A549 (cell line): Measurements from ENCODE around the gene MAP3K7. TPM values are rescaled to one million over a fixed set of nuclear protein-coding genes. Genes with fewer than 3 reads are reported as not detected.

Experiments
- ATAC-seq, 2 experiments: fragments of 200-7000 bp in 1 of 2; fragments of >200 bp in 1 of 2; cut with Nextera tagmentation in 1 of 2; cut with Tn5 transposase in 1 of 2; 3 replicates each; pipeline versions ENCODE4 v1.8.0 to v1.9.1; 2018 to 2020; ENCODE audit warnings: mild to moderate bottlenecking in 1 of 2, moderate library complexity in 1 of 2
- CTCF ChIA-PET: fragments of 300-600 bp; sonication (Branson Sonifier 250); formaldehyde crosslinking; extraction: SDS; loops from one replicate; lab custom pipeline; 2021; ENCODE audit warnings: antibody characterized with exemption, inconsistent platforms; lab: Yijun Ruan, JAX
- POLR2A ChIA-PET: fragments of 350-600 bp; formaldehyde crosslinking; extraction: SDS; loops from one replicate; lab custom pipeline; 2021; ENCODE audit warnings: antibody characterized with exemption, inconsistent platforms; lab: Yijun Ruan, JAX
- DNase-seq, 2 experiments: peaks; one replicate each; pipeline versions ENCODE4 v3.0.0 to v3.0.0-alpha.2; 2011 to 2016; ENCODE audit warnings: low read depth in 1 of 2, low spot score in 1 of 2
- FAIRE-seq: peaks from 2 replicates; lab custom pipeline; 2011; peaks lifted over from hg19 to GRCh38; lab: Jason Lieb, UNC
- H3K27ac ChIP-seq, 2 experiments: fragments of >200 bp; sonication (Bioruptor Twin); formaldehyde crosslinking; 3 replicates each; pipeline ENCODE4 v1.5.1; 2016 to 2017
- H3K4me1 ChIP-seq: fragments of >200 bp; sonication (Bioruptor Twin); formaldehyde crosslinking; 3 replicates; pipeline ENCODE4 v1.6.1; 2016
- H3K4me2 ChIP-seq: fragments of >200 bp; sonication (Bioruptor Twin); formaldehyde crosslinking; 3 replicates; pipeline ENCODE4 v1.6.1; 2016
- H3K4me3 ChIP-seq: fragments of >200 bp; sonication (Bioruptor Twin); formaldehyde crosslinking; 3 replicates; pipeline ENCODE4 v1.5.1; 2016
- H3K9me3 ChIP-seq: fragments of >200 bp; sonication (Bioruptor Twin); formaldehyde crosslinking; 3 replicates; pipeline ENCODE4 v1.6.1; 2016
- CBX8 ChIP-seq: fragments of 200-600 bp; sonication (generic); IDR thresholded peaks from 2 replicates; pipeline ENCODE4 v1.6.1; 2016
- CEBPB ChIP-seq, 2 experiments: fragments of >200 bp in 1 of 2; sonication (Bioruptor Twin) in 1 of 2; formaldehyde crosslinking in 1 of 2; IDR thresholded peaks; 2 replicates each; pipeline ENCODE4 v1.6.1; 2012 to 2016
- EHMT2 ChIP-seq: fragments of 200-600 bp; sonication (generic); IDR thresholded peaks from 2 replicates; pipeline ENCODE4 v1.6.1; 2016; ENCODE audit warnings: antibody characterized with exemption, low read depth, mild to moderate bottlenecking, moderate library complexity
- FOSB ChIP-seq: fragments of 250-450 bp; sonication (Bioruptor Pico); IDR thresholded peaks from 2 replicates; pipeline ENCODE4 v1.5.0; 2020; ENCODE audit warnings: mild to moderate bottlenecking, moderate library complexity
- FOXS1 ChIP-seq: fragments of 250-450 bp; sonication (Bioruptor Pico); IDR thresholded peaks from 2 replicates; pipeline ENCODE4 v1.5.0; 2020; ENCODE audit warnings: mild to moderate bottlenecking, moderate library complexity
- HOXA7 ChIP-seq: fragments of 250-450 bp; sonication (Bioruptor Pico); IDR thresholded peaks from 2 replicates; pipeline ENCODE4 v1.5.0; 2020; ENCODE audit warnings: mild to moderate bottlenecking, moderate library complexity
- HOXB13 ChIP-seq: fragments of 250-450 bp; sonication (Bioruptor Pico); IDR thresholded peaks from 2 replicates; pipeline ENCODE4 v1.5.0; 2020; ENCODE audit warnings: low read depth, mild to moderate bottlenecking, moderate library complexity
- JUN ChIP-seq, 2 experiments: fragments of >200 bp; sonication (Bioruptor Twin); formaldehyde crosslinking; IDR thresholded peaks; 2 replicates in 1 of 2; 3 replicates in 1 of 2; pipeline ENCODE4 v1.6.1; 2016 to 2017
- JUNB ChIP-seq: fragments of >200 bp; sonication (Bioruptor Twin); formaldehyde crosslinking; IDR thresholded peaks from 2 replicates; pipeline ENCODE4 v1.6.1; 2016
- MAFK ChIP-seq: fragments of 450-650 bp; IDR thresholded peaks from 2 replicates; pipeline ENCODE4 v1.6.1; 2014; ENCODE audit not compliant: partially characterized antibody
- MAZ ChIP-seq: fragments of 150-350 bp; IDR thresholded peaks from 2 replicates; pipeline ENCODE4 v1.6.1; 2014; ENCODE audit warnings: antibody characterized with exemption, low read depth, low read length, borderline replicate concordance
- MYC ChIP-seq: IDR thresholded peaks from 2 replicates; pipeline ENCODE4 v1.6.1; 2012; ENCODE audit warnings: mild to moderate bottlenecking, inconsistent platforms, low read length, improper control_type of control experiment, borderline replicate concordance
- RAD21 ChIP-seq, 2 experiments: fragments of >200 bp in 1 of 2; sonication (Bioruptor Twin) in 1 of 2; formaldehyde crosslinking in 1 of 2; IDR thresholded peaks in 1 of 2; conservative IDR thresholded peaks in 1 of 2; 2 replicates in 1 of 2; 3 replicates in 1 of 2; pipeline ENCODE4 v1.6.1; 2012 to 2018; ENCODE audit warnings: inconsistent platforms in 1 of 2
- RARB ChIP-seq: fragments of 250-450 bp; sonication (Bioruptor Pico); IDR thresholded peaks from 2 replicates; pipeline ENCODE4 v1.8.0; 2021; ENCODE audit warnings: mild to moderate bottlenecking, moderate library complexity
- RNF2 ChIP-seq: fragments of 200-600 bp; sonication (generic); IDR thresholded peaks from 2 replicates; pipeline ENCODE4 v1.6.1; 2016; ENCODE audit warnings: low read depth, mild to moderate bottlenecking, antibody characterized with exemption, moderate library complexity, borderline replicate concordance
- SMC3 ChIP-seq: fragments of >200 bp; sonication (Bioruptor Twin); formaldehyde crosslinking; IDR thresholded peaks from 3 replicates; pipeline ENCODE4 v1.6.1; 2018; ENCODE audit warnings: inconsistent platforms
- ZNF302 ChIP-seq: fragments of 250-450 bp; sonication (Bioruptor Pico); IDR thresholded peaks from 2 replicates; pipeline ENCODE4 v1.9.0; 2021; ENCODE audit warnings: inconsistent platforms, mild to moderate bottlenecking, moderate library complexity
- WGBS: methylation state at CpG from one replicate; pipeline ENCODE4 v1.1.6; 2017; ENCODE audit errors: missing lambda C conversion rate; 5-methylcytosine and 5-hydroxymethylcytosine counted together
- polyA plus RNA-seq, 4 experiments: library from polyadenylated mRNA; depleted of rRNA in 3 of 4; stranded (reverse); fragments of >200 nt; fragmentation: RNase III in 1 of 4; extraction: RNeasy Plus Mini Kit Qiagen cat#74134 plus additional on column Dnase treatment in 1 of 4; gene quantifications; 2 replicates in 3 of 4; 3 replicates in 1 of 4; pipeline ENCODE4 v1.2.3, GENCODE V29; 2011 to 2017
- TF ChIP-seq, protein P1 (sequence below): fragments of 450-650 bp; IDR thresholded peaks from 2 replicates; pipeline ENCODE4 v1.6.1; 2014; ENCODE audit warnings: antibody characterized with exemption
- TF ChIP-seq, protein P2 (sequence below): fragments of 150-350 bp; IDR thresholded peaks from 2 replicates; pipeline ENCODE4 v1.6.1; 2014; ENCODE audit warnings: low read depth, mild to moderate bottlenecking, low read length
- TF ChIP-seq, protein P3 (sequence below): fragments of 250-450 bp; sonication (Bioruptor Pico); IDR thresholded peaks from 2 replicates; pipeline ENCODE4 v1.5.0; 2020; ENCODE audit warnings: low read depth, mild to moderate bottlenecking, moderate library complexity
- TF ChIP-seq, protein P4 (sequence below): IDR thresholded peaks from 2 replicates; pipeline ENCODE4 v1.6.1; 2012; ENCODE audit warnings: low read depth, borderline replicate concordance

Gene MAP3K7
- polyA plus RNA-seq, 2 of the 4 experiments (the other 2 are of a cell fraction): 13.7 to 32.0 TPM

DNA sequence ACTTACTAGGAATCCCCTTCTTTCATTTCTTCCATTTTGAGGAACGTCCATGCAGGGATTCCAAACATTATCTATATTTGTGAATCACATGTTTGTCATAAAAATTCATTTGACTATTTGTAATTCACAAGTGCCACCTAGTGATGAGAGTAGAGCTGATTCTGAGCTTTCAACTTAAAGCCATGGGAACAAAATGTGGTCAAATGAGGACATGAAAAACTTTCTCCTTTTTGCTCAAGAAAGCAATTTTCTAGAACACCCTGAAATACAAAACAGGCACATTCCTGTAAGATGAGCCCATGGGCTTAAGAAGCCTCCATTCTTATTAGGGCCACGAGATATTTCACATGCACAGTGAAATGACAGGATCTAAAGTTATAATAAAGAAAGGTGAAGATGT is 12.3 kb downstream of the MAP3K7 start:
- no peak overlapping the region for H3K27ac ChIP-seq
- no peaks in the 10 kb centered on the region for H3K4me1 ChIP-seq
- ATAC-seq: no peak
- H3K4me2 ChIP-seq: no peak overlapping the region
- POLR2A ChIA-PET: no interaction called here
- TF ChIP-seq CEBPB (IDR thresholded peaks at IDR 0.05): no peak
- TF ChIP-seq CBX8: no peak
- no peak for TF ChIP-seq FOXS1 (CRISPR knock-in tag)
- TF ChIP-seq RAD21 (conservative IDR thresholded peaks at IDR 0.05 in 1 of 2, IDR thresholded peaks at IDR 0.05 in 1 of 2): 0 out of 5 replicates have a peak, but pooled peaks of 1 of the 2 experiments have one; percentile 20
- TF ChIP-seq EHMT2: no peak
- TF ChIP-seq SMC3: no peak
- no peak for TF ChIP-seq JUN (IDR thresholded peaks at IDR 0.05)
- TF ChIP-seq, all 56 proteins: peak for 1
- no peak overlapping the region for H3K4me3 ChIP-seq
- CTCF ChIA-PET: no interaction called here
- no peak for FAIRE-seq
- H3K9me3 ChIP-seq: no peaks in the 10 kb centered on the region
- 63% methylated on average over 2 of the region's 2 CpGs for WGBS
- no peak for DNase-seq

DNA sequence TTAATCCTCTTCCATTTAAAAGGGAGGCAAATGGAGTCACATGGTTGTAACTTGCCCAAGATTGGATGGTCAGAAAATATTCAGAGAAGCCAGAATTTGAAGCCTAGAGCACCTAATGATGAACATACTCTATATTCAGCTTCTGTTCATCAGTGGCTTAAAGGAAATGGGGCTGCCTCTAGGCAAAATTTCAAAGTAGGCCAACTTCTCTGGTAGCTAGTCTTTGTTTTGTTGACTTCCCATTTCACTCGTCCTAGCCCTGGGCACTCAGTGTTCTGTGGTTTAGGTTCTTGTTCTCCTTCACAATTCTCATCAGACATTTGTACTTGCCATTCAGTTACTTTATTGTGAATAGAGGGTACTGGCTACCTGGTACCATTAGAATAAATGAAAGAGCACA is 13.2 kb downstream of the MAP3K7 start:
- TF ChIP-seq FOSB (CRISPR knock-in tag) (no peak), MAZ (no peak), SMC3 (no peak), HOXB13 (no peak), ZNF302 (CRISPR knock-in tag) (no peak)
- TF ChIP-seq, protein P1, sequence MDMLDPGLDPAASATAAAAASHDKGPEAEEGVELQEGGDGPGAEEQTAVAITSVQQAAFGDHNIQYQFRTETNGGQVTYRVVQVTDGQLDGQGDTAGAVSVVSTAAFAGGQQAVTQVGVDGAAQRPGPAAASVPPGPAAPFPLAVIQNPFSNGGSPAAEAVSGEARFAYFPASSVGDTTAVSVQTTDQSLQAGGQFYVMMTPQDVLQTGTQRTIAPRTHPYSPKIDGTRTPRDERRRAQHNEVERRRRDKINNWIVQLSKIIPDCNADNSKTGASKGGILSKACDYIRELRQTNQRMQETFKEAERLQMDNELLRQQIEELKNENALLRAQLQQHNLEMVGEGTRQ: no peak
- TF ChIP-seq, protein P2, sequence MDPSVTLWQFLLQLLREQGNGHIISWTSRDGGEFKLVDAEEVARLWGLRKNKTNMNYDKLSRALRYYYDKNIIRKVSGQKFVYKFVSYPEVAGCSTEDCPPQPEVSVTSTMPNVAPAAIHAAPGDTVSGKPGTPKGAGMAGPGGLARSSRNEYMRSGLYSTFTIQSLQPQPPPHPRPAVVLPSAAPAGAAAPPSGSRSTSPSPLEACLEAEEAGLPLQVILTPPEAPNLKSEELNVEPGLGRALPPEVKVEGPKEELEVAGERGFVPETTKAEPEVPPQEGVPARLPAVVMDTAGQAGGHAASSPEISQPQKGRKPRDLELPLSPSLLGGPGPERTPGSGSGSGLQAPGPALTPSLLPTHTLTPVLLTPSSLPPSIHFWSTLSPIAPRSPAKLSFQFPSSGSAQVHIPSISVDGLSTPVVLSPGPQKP: no peak
- ATAC-seq: no peak
- no peak for FAIRE-seq
- 68% methylated on average over 1 of the region's 1 CpG for WGBS
- H3K4me1 ChIP-seq: no peaks in the 10 kb centered on the region
- ChIA-PET CTCF (no interaction called here), POLR2A (no interaction called here)
- no peak overlapping the region for H3K4me3 ChIP-seq
- H3K9me3 ChIP-seq: no peaks in the 10 kb centered on the region
- no peak overlapping the region for H3K27ac ChIP-seq
- no peak for DNase-seq
- H3K4me2 ChIP-seq: no peak overlapping the region

DNA sequence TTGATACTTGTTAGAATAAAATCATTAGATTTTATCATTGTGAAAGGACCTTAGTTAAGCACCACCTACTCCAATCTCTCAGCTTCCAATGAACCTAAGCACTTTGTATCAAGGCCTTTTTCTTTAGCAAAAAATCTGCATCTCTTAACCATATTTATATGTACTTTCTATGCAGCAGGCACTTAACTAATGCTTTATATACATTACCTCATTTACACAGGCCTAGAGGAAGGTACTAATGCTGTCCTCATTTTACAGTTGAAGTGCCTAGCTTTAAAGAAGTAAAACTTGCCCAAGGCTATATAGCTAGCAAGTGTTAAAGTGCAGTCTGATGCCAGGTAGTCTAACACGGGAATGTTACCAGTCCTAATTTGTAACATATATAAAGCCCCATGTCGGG is 14.0 kb downstream of the MAP3K7 start:
- H3K4me2 ChIP-seq: no peak overlapping the region
- 80% methylated on average over 2 of the region's 2 CpGs for WGBS
- ATAC-seq (no peak), FAIRE-seq (no peak), DNase-seq (no peak)
- no peaks in the 10 kb centered on the region for H3K4me1 ChIP-seq
- no peak overlapping the region for H3K27ac ChIP-seq
- H3K4me3 ChIP-seq: no peak overlapping the region
- ChIA-PET CTCF (no interaction called here), POLR2A (no interaction called here)
- TF ChIP-seq RARB (CRISPR knock-in tag) (no peak), MYC (no peak), SMC3 (no peak), HOXA7 (no peak), JUNB (no peak), RNF2 (no peak), MAFK (no peak)
- TF ChIP-seq, protein P3, sequence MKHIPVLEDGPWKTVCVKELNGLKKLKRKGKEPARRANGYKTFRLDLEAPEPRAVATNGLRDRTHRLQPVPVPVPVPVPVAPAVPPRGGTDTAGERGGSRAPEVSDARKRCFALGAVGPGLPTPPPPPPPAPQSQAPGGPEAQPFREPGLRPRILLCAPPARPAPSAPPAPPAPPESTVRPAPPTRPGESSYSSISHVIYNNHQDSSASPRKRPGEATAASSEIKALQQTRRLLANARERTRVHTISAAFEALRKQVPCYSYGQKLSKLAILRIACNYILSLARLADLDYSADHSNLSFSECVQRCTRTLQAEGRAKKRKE (CRISPR knock-in tag): no peak
- TF ChIP-seq, protein P4, sequence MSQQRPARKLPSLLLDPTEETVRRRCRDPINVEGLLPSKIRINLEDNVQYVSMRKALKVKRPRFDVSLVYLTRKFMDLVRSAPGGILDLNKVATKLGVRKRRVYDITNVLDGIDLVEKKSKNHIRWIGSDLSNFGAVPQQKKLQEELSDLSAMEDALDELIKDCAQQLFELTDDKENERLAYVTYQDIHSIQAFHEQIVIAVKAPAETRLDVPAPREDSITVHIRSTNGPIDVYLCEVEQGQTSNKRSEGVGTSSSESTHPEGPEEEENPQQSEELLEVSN: no peak
- H3K9me3 ChIP-seq: no peaks in the 10 kb centered on the region
